Heart left ventricle (tissue), 16 donors: ENCODE data around the gene ARHGEF37. TPM values are rescaled to one million over a fixed set of nuclear protein-coding genes. Genes with fewer than 3 reads are reported as not detected.
A peak's percentile ranks its signal among the peaks of the same experiment; 100 is the strongest.

Experiments
- ATAC-seq, 4 donors: fragments of 200-7000 bp; cut with Tn5 transposase; one replicate each; pipeline ENCODE4 v1.9.1; 2020 to 2022; ENCODE audit warnings: moderate library complexity in 4 of 4, mild to moderate bottlenecking in 3 of 4, moderate number of reproducible peaks in 1 of 4
- DNase-seq, 5 donors: peaks; one replicate each; pipeline ENCODE4 v3.0.0-alpha.2; 2020
- H3K27ac ChIP-seq, 12 donors: fragments of 200-600 bp; sonication (generic) in 4 of 12; one replicate each; pipeline versions ENCODE4 v1.5.0 to v1.8.0; 2016 to 2022; ENCODE audit warnings: mild to moderate bottlenecking in 2 of 12
- H3K27me3 ChIP-seq, 9 donors: fragments of 200-600 bp; sonication (generic) in 2 of 9; one replicate each; pipeline versions ENCODE4 v1.5.1 to v1.8.0; 2016 to 2022; ENCODE audit warnings: mild to moderate bottlenecking in 3 of 9
- H3K36me3 ChIP-seq, 9 donors: fragments of 200-600 bp; sonication (generic) in 2 of 9; one replicate each; pipeline versions ENCODE4 v1.5.0 to v1.8.0; 2018 to 2022; ENCODE audit warnings: mild to moderate bottlenecking in 2 of 9
- H3K4me1 ChIP-seq, 12 donors: fragments of 200-600 bp; sonication (generic) in 4 of 12; one replicate each; pipeline versions ENCODE4 v1.5.0 to v1.8.0; 2016 to 2022; ENCODE audit warnings: mild to moderate bottlenecking in 3 of 12
- H3K4me3 ChIP-seq, 12 donors: fragments of 200-600 bp; sonication (generic) in 4 of 12; one replicate each; pipeline versions ENCODE4 v1.5.0 to v1.8.0; 2017 to 2022; ENCODE audit warnings: mild to moderate bottlenecking in 9 of 12, moderate library complexity in 4 of 12
- H3K9me3 ChIP-seq, 12 donors: fragments of 200-600 bp; sonication (generic) in 4 of 12; one replicate each; pipeline versions ENCODE4 v1.5.0 to v1.8.0; 2016 to 2022; ENCODE audit warnings: mild to moderate bottlenecking in 1 of 12
- POLR2A ChIP-seq, 2 donors: fragments of 450-650 bp; IDR thresholded peaks; one replicate each; pipeline ENCODE4 v1.6.1; 2017; ENCODE audit warnings: antibody characterized with exemption in 2 of 2, mild to moderate bottlenecking in 2 of 2, moderate library complexity in 2 of 2
- WGBS, 4 donors: extraction: QIAGEN DNeasy Blood & Tissue Kit in 2 of 4; methylation state at CpG; one replicate each; pipeline versions ENCODE4 v1.1.5 to v1.1.7; 2013 to 2018; 5-methylcytosine and 5-hydroxymethylcytosine counted together
- intact Hi-C, 10 donors: fragments of 100-400 bp; cut with DNase I; formaldehyde crosslinking; loops; one replicate each; pipeline versions ENCODE4 v1.11.1 to v1.14.2; 2022
- polyA plus RNA-seq, 2 donors: library from polyadenylated mRNA; stranded (reverse); fragments of 200-250 nt; gene quantifications; one replicate each; pipeline ENCODE4 v1.2.3, GENCODE V29; 2013
- total RNA-seq, 9 donors: library from RNA; depleted of rRNA in 2 of 9; stranded (reverse); fragments of >200 nt in 2 of 9; fragmentation: NEBNext Ultra II Directional in 3 of 9; extraction: Animal tissue kit (Norgen Biotek cat#: 25700) in 3 of 9; gene quantifications; one replicate each; pipeline versions ENCODE4 v1.1.0 to v1.2.4, GENCODE V29; 2016 to 2023
- TF ChIP-seq, protein P1 (sequence below), 12 donors: fragments of 200-600 bp; sonication (generic) in 4 of 12; IDR thresholded peaks; one replicate each; pipeline versions ENCODE4 v1.5.0 to v1.8.0; 2018 to 2022; ENCODE audit warnings: antibody characterized with exemption in 12 of 12, mild to moderate bottlenecking in 5 of 12
- donor health status: ischemic (EF 13 %, LVEDD 7.1; RV severe dilation, severe dysfunction).
- donor health status: healthy with polysubstance abuse.
- donor health status: DM: no; HTN: yes; CAD: no.
- donor health status: DM: no; HTN: no; CAD: no.
- donor health status: ischemic (EF 25% LVEDD 6.9; RV normal size, moderate dysfunction).
- donor health status: ischemic (EF 25% LVEDD 5.7; RV mildly dilated, moderate dysfunction).
- donor health status: healthy.
- donor health status: DM: yes; HTN: yes; CAD: no.
- donor health status: ischemic (EF 35%, LVEDD 5.7; RV mildly dilated, moderate dysfunction).
- donor health status: nonischemic (EF 11% LVEDD 7.7; RV severe dilation, severe dysfunction).
- donor health status: DM: yes; HTN: yes; CAD: no.
- donor health status: PGD.
- donor health status: ischemic (EF 29% LVEDD 5.4; RV normal size, mild dysfunction).
- donor health status: nonischemic (EF 23%, LVEDD 6.1; RV moderate dilation, normal function).

The ARHGEF37 gene
- total and polyA plus RNA-seq, 11 donors: 8.1 to 28.5 (median 17.9) TPM

DNA sequence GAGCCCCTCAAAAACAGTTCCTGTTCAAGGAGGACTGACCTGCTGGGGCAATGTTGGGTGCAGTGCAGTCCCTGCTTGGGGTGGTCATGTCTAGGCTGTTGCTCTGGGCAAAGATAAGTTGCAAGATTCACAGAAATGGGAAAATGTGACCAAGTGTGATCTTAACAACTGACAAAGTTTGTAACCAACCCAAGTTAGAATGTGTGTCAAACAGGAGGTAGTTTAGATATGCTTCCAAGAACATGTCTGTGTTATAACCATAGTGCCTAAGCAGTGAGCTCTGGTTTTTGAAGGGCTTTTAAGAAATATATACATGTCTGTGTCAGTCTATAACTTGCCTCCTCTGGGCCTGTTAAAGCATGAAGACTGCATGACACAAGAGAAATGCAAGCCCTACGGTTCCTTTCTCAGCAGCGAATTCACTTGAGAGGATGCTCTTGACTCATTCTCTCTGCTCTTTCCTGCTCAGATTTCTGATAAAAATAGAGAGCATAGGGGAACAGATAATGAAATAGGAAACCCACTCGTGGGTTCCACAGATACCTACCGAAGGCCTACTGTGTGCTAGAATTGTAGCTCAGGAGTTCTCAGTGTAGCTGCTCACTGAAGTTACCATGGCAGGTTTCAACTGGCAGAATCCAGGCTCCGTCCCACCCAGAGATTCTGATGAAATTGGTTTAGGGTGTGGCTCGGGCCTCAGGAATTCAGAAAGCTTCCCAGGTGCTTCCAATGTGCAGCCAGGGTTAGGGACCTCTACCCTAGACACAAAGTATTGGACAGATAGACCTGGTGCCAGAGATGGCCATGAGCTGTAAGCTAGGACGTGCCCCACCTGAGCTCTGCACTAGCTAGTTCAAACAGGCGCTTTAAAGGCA, 52.4 kb downstream of the ARHGEF37 start:
- Histone ChIP-seq H3K4me1 (peaks cover 0 to 22% (median 10%) of the 10 kb centered on the region in 12 donors), H3K27me3 (no peaks in the 10 kb centered on the region), H3K36me3 (peaks cover 0 to 21% (median 5%) of the 10 kb centered on the region in 9 donors), H3K27ac (no peak overlapping the region), H3K9me3 (no peaks in the 10 kb centered on the region), H3K4me3 (no peak overlapping the region)
- intact Hi-C loops: loop anchor here in 5 of 10 donors (5.0 to 10.0 kb wide), 3 partner anchors 331 to 581 kb away; partner anchors contain the start of gene SLC26A2 (in 3 of the 5)
- TF ChIP-seq POLR2A (IDR thresholded peaks at IDR 0.05): no peak
- TF ChIP-seq, protein P1, sequence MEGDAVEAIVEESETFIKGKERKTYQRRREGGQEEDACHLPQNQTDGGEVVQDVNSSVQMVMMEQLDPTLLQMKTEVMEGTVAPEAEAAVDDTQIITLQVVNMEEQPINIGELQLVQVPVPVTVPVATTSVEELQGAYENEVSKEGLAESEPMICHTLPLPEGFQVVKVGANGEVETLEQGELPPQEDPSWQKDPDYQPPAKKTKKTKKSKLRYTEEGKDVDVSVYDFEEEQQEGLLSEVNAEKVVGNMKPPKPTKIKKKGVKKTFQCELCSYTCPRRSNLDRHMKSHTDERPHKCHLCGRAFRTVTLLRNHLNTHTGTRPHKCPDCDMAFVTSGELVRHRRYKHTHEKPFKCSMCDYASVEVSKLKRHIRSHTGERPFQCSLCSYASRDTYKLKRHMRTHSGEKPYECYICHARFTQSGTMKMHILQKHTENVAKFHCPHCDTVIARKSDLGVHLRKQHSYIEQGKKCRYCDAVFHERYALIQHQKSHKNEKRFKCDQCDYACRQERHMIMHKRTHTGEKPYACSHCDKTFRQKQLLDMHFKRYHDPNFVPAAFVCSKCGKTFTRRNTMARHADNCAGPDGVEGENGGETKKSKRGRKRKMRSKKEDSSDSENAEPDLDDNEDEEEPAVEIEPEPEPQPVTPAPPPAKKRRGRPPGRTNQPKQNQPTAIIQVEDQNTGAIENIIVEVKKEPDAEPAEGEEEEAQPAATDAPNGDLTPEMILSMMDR (IDR thresholded peaks at IDR 0.05): no peak
- DNase-seq (no peak), ATAC-seq (no peak)
- WGBS, 4 donors: 77 to 88% (median 81%) methylated on average over 8 of the region's 8 CpGs

DNA sequence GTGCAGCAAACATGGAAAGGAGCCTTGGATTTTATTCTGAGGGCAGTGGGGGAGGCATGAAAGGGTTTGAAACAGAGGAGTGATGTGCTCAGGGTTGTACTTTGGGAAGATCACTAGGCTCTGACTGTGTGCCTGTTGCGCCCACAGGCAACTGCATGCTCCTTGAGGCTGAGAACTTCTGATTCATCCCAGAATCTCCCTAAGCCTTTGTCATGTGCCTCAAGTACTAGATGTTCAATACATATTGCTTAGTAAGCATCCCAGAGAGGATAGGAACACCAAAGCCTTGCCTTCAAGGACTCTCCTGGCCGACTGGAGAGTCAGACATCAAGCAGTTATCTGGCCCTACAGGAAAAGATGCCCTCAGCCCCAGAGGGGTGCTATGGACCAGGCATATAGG, 54.1 kb downstream of the ARHGEF37 start:
- intact Hi-C loops: loop anchor here in 7 of 10 donors (5.0 to 10.0 kb wide), 6 partner anchors 192 to 579 kb away; partner anchors contain the start of gene SLC26A2 (in 4 of the 7)
- H3K4me3 ChIP-seq: no peak overlapping the region
- TF ChIP-seq POLR2A (IDR thresholded peaks at IDR 0.05): no peak
- TF ChIP-seq, protein P1 (IDR thresholded peaks at IDR 0.05): no peak
- H3K4me1 ChIP-seq: peaks cover 0 to 34% (median 22%) of the 10 kb centered on the region in 12 donors
- WGBS, 4 donors: 83 to 94% (median 89%) methylated on average over 2 of the region's 2 CpGs
- H3K9me3 ChIP-seq: no peaks in the 10 kb centered on the region
- no peaks in the 10 kb centered on the region for H3K27me3 ChIP-seq
- no peak overlapping the region for H3K27ac ChIP-seq
- DNase-seq (no peak), ATAC-seq (no peak)
- peaks cover 0 to 9% (median 1%) of the 10 kb centered on the region in 9 donors for H3K36me3 ChIP-seq

DNA sequence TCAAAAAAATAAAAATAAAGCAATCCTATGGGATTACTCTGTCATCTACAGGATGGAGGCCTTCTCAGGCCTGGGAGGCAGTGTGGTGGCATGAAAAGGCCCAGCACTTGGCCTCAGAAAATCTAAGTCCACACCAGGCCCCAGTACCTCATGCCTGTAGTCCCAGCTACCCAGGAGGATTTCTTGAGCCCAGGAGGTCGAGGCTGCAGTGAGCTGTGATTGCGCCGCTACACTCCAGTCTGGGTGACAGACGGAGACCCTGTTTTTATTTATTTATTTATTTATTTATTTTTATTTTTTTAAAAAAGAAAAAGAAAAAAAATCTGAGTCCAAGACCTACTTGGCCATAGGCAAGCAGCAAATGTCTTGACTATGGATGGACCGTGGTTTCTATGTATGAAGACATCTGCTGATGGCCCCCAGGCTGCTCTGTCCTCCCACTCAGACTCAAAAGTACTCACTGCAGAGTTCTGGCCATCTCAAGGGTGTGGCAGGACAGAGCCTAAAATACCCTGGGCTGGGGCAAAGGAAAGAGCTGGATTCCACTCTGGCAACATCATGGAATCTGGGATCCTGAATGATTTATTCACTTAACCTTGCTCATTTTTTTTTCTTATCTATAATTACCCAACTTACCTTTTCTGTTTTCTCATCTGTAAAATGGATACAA, 55.0 kb downstream of the ARHGEF37 start:
- H3K36me3 ChIP-seq: peaks cover 0 to 9% (median 0%) of the 10 kb centered on the region in 9 donors
- H3K4me1 ChIP-seq: peaks cover 0 to 41% (median 28%) of the 10 kb centered on the region in 12 donors
- intact Hi-C loops: loop anchor here (1.0 to 10.0 kb wide), 12 partner anchors 190 to 578 kb away; partner anchors contain the start of gene SLC26A2 (in 5 of the 10)
- TF ChIP-seq, protein P1 (IDR thresholded peaks at IDR 0.05): no peak
- TF ChIP-seq POLR2A (IDR thresholded peaks at IDR 0.05): no peak
- no peak overlapping the region for H3K27ac ChIP-seq
- DNase-seq (no peak), ATAC-seq (no peak)
- H3K4me3 ChIP-seq: no peak overlapping the region
- 95 to 98% (median 98%) methylated on average over 5 of the region's 5 CpGs for WGBS, 4 donors
- H3K9me3 ChIP-seq: no peaks in the 10 kb centered on the region
- no peaks in the 10 kb centered on the region for H3K27me3 ChIP-seq

DNA sequence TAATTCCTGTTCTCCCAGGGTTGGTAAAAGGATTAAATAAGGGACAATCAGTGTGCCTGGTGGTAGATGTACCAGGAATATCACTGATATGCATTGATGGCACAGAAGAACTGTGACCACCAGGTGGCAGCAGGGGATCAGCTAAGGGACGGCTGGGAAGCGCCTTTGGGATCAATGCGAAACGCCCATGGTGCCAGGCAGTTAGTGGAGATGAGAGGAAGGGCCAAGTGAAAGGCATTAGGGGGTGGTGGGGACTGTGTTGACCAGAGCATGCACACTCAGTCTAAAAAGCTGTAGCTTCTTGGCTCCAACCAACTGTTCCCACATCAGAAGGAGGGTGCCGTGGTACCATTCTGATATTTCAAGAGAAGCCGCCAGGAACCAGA, 55.6 kb downstream of the ARHGEF37 start:
- DNase-seq (peak in 3 of 5 donors; percentile 87 to 93 (median 92)), ATAC-seq (peak; percentile 51 to 68 (median 64))
- TF ChIP-seq, protein P1 (IDR thresholded peaks at IDR 0.05): peak; percentile 62 to 94 (median 84)
- TF ChIP-seq POLR2A (IDR thresholded peaks at IDR 0.05): no peak
- Histone ChIP-seq H3K4me3 (no peak overlapping the region), H3K9me3 (no peaks in the 10 kb centered on the region), H3K36me3 (peaks cover 0 to 9% (median 0%) of the 10 kb centered on the region in 9 donors), H3K4me1 (peaks cover 0 to 38% (median 27%) of the 10 kb centered on the region in 12 donors), H3K27me3 (no peaks in the 10 kb centered on the region), H3K27ac (no peak overlapping the region)
- intact Hi-C loops: loop anchor here (1.0 to 10.0 kb wide), 12 partner anchors 190 to 578 kb away; partner anchors contain the start of gene SLC26A2 (in 5 of the 10)
- 32 to 37% (median 35%) methylated on average over 6 of the region's 6 CpGs for WGBS, 4 donors
